Neural cell (in vitro differentiated cells): ENCODE measurements around the gene STUM. TPM values are rescaled to one million over a fixed set of nuclear protein-coding genes. Genes with fewer than 3 reads are reported as not detected.

Experiments
- H2AFZ ChIP-seq: fragments of 200-600, 300-800 bp; sonication (generic), shearing (Covaris generic); 2 replicates; pipeline ENCODE4 v1.6.0; 2014; ENCODE audit warnings: low read depth, mild to moderate bottlenecking, antibody characterized with exemption, low read length, moderate library complexity
- H3F3A ChIP-seq: fragments of 200-600 bp; shearing (Covaris generic); 2 replicates; pipeline ENCODE4 v1.6.1; 2016; ENCODE audit warnings: mild to moderate bottlenecking, moderate library complexity, mixed read lengths, antibody characterized with exemption, low read length; ENCODE audit not compliant: insufficient read depth, poor library complexity, severe bottlenecking
- H3K27ac ChIP-seq: fragments of 200-600, 300-800 bp; sonication (generic), shearing (Covaris generic); 2 replicates; pipeline ENCODE4 v1.5.1; 2014; ENCODE audit warnings: mild to moderate bottlenecking, low read length, moderate library complexity
- H3K27me3 ChIP-seq: fragments of 300-800, 200-600 bp; sonication (generic), shearing (Covaris generic); 2 replicates; pipeline ENCODE4 v1.6.0; 2014; ENCODE audit warnings: mild to moderate bottlenecking, low read depth, low read length, moderate library complexity; ENCODE audit not compliant: insufficient read depth
- H3K36me3 ChIP-seq: fragments of 300-800, 200-600 bp; sonication (generic), shearing (Covaris generic); 2 replicates; pipeline ENCODE4 v1.5.1; 2014; ENCODE audit warnings: mild to moderate bottlenecking, antibody characterized with exemption, low read length, moderate library complexity; ENCODE audit not compliant: insufficient read depth
- H3K4me2 ChIP-seq: fragments of 300-800, 200-600 bp; sonication (generic), shearing (Covaris generic); 2 replicates; pipeline ENCODE4 v1.6.0; 2014; ENCODE audit warnings: mild to moderate bottlenecking, low read length
- H3K4me3 ChIP-seq: fragments of 300-800, 200-600 bp; sonication (generic), shearing (Covaris generic); 2 replicates; pipeline ENCODE4 v1.5.1; 2014; ENCODE audit warnings: mild to moderate bottlenecking, low read length, moderate library complexity
- H3K79me2 ChIP-seq: fragments of 200-600 bp; shearing (Covaris generic); replicated peaks from 2 replicates; pipeline ENCODE4 v1.6.0; 2014; ENCODE audit warnings: mild to moderate bottlenecking, low read length, moderate library complexity; ENCODE audit not compliant: insufficient read depth
- H3K9ac ChIP-seq: fragments of 300-800, 200-600 bp; sonication (generic), shearing (Covaris generic); 2 replicates; pipeline ENCODE4 v1.6.1; 2016; ENCODE audit warnings: mild to moderate bottlenecking, low read length, mixed read lengths
- H3K9me2 ChIP-seq: fragments of 200-600 bp; shearing (Covaris generic); 2 replicates; pipeline ENCODE4 v1.6.1; 2016; ENCODE audit warnings: mild to moderate bottlenecking, low read length, mixed read lengths; ENCODE audit not compliant: insufficient read depth
- H3K9me3 ChIP-seq: fragments of 200-600, 300-800 bp; sonication (generic), shearing (Covaris generic); 2 replicates; pipeline ENCODE4 v1.6.1; 2016; ENCODE audit warnings: mild to moderate bottlenecking, mixed run types, low read length, moderate library complexity, mixed read lengths
- H4K20me1 ChIP-seq: fragments of 200-600 bp; shearing (Covaris generic); 2 replicates; pipeline ENCODE4 v1.6.1; 2016; ENCODE audit warnings: mild to moderate bottlenecking, mixed run types; ENCODE audit not compliant: insufficient read depth
- EP300 ChIP-seq: fragments of 450-650 bp; conservative IDR thresholded peaks from 2 replicates; pipeline ENCODE4 v1.6.1; 2014; ENCODE audit warnings: antibody characterized with exemption, mild to moderate bottlenecking, moderate library complexity; ENCODE audit not compliant: poor library complexity, severe bottlenecking
- EZH2 ChIP-seq: fragments of 200-600, 300-800 bp; shearing (Covaris generic), sonication (generic); IDR thresholded peaks from 2 replicates; pipeline ENCODE4 v1.6.1; 2014; ENCODE audit warnings: antibody characterized with exemption, low read length, borderline replicate concordance, mild to moderate bottlenecking; ENCODE audit not compliant: insufficient read depth, poor library complexity, severe bottlenecking
- MXI1 ChIP-seq: fragments of 450-650 bp; conservative IDR thresholded peaks from 2 replicates; pipeline ENCODE4 v1.6.1; 2014; ENCODE audit warnings: antibody characterized with exemption, mild to moderate bottlenecking; ENCODE audit not compliant: poor library complexity, severe bottlenecking
- POLR2AphosphoS5 ChIP-seq: IDR thresholded peaks from 2 replicates; pipeline ENCODE4 v1.6.1; 2012
- RAD21 ChIP-seq: fragments of 450-650 bp; conservative IDR thresholded peaks from 2 replicates; pipeline ENCODE4 v1.6.1; 2014; ENCODE audit warnings: antibody characterized with exemption, mild to moderate bottlenecking, moderate library complexity
- SMC3 ChIP-seq: fragments of 450-650 bp; conservative IDR thresholded peaks from 2 replicates; pipeline ENCODE4 v1.6.1; 2014; ENCODE audit warnings: antibody characterized with exemption, mild to moderate bottlenecking, moderate library complexity; ENCODE audit not compliant: poor library complexity
- TAF1 ChIP-seq: IDR thresholded peaks from 2 replicates; pipeline ENCODE4 v1.6.1; 2012; ENCODE audit warnings: low read depth
- polyA plus RNA-seq: library from polyadenylated mRNA; depleted of rRNA; stranded (reverse); fragments of >200 nt; gene quantifications from 2 replicates; pipeline ENCODE4 v1.2.3, GENCODE V29; 2014
- TF ChIP-seq, protein P1 (sequence below): fragments of 450-650 bp; IDR thresholded peaks from 2 replicates; pipeline ENCODE4 v1.5.1; 2014; ENCODE audit warnings: antibody characterized with exemption, mild to moderate bottlenecking, moderate library complexity; ENCODE audit not compliant: poor library complexity, severe bottlenecking
- TF ChIP-seq, protein P2 (sequence below): IDR thresholded peaks from 2 replicates; pipeline ENCODE4 v1.6.1; 2012; ENCODE audit warnings: borderline replicate concordance

STUM gene
- polyA plus RNA-seq, 1 donor from 2014 or later = 0.52 TPM

DNA sequence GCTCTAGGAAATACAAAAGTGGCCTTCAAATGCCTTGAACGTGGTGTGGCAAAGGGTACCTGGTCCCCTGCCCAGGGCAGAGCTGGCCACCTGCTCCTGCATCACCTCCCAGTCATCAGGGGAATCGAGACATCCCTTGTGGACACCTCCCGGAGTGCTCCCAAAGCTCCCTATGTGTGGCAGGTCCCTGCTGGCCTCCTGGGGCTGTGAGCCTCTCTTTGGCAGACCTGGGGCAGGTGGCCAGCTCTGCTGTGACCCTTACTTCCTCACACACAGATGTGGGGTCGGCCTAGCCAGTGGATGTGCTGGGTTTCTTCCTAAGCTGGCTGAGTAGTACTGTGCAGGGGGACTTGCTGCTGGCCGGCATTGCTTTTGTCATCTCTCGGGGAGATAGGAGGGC lies 104.0 kb downstream of the STUM start:
- no peak overlapping the region for H3K27ac ChIP-seq
- H3K4me2 ChIP-seq = no peak overlapping the region
- no peak overlapping the region for H2AFZ ChIP-seq

DNA sequence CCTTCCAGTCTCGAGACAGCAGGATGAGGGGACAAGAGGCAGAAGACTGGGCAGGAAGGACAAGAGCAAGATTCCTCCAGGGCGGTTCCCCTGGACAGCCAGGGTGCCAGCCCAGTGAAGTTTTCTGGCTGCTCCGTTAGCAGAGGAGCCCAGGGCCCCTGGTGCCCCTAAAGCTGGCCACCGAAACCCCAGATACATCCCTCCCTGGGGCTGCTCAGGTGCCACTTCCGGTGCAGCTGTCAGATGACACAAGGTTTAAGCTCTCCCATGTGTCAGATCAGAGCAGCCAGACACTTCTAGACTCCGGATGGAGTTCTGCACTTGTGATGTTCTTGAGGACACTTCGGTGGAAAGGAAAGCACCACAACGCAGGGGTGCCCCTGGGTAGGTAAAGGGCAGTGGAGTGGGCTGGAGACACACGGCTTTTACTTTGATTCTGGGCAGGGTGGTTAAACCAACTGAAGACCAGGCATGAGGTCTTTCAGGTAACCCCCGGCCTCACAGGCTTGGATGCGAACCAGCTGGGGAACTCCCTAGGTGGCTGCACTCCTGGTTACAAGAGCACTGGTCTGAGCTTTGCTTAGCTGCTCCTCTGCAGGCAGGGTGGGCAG lies 104.9 kb downstream of the STUM start:
- Histone ChIP-seq H3K27me3 (no peaks in the 10 kb centered on the region), H3K9me2 (no peaks in the 10 kb centered on the region), H4K20me1 (no peaks in the 10 kb centered on the region), H3K36me3 (no peaks in the 10 kb centered on the region), H3K79me2 (no peaks in the 10 kb centered on the region), H3F3A (no peaks in the 10 kb centered on the region), H3K9me3 (no peaks in the 10 kb centered on the region), H3K9ac (no peak overlapping the region), H3K4me3 (no peak overlapping the region), H3K27ac (no peak overlapping the region), H3K4me2 (no peak overlapping the region), H2AFZ (no peak overlapping the region)
- no peak for TF ChIP-seq EZH2
- TF ChIP-seq MXI1 = no peak
- TF ChIP-seq, protein P1, sequence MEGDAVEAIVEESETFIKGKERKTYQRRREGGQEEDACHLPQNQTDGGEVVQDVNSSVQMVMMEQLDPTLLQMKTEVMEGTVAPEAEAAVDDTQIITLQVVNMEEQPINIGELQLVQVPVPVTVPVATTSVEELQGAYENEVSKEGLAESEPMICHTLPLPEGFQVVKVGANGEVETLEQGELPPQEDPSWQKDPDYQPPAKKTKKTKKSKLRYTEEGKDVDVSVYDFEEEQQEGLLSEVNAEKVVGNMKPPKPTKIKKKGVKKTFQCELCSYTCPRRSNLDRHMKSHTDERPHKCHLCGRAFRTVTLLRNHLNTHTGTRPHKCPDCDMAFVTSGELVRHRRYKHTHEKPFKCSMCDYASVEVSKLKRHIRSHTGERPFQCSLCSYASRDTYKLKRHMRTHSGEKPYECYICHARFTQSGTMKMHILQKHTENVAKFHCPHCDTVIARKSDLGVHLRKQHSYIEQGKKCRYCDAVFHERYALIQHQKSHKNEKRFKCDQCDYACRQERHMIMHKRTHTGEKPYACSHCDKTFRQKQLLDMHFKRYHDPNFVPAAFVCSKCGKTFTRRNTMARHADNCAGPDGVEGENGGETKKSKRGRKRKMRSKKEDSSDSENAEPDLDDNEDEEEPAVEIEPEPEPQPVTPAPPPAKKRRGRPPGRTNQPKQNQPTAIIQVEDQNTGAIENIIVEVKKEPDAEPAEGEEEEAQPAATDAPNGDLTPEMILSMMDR = no peak
- no peak for TF ChIP-seq SMC3

More for the DNA sequence above, 104.0 kb downstream of the STUM start:
- TF ChIP-seq, protein P2, sequence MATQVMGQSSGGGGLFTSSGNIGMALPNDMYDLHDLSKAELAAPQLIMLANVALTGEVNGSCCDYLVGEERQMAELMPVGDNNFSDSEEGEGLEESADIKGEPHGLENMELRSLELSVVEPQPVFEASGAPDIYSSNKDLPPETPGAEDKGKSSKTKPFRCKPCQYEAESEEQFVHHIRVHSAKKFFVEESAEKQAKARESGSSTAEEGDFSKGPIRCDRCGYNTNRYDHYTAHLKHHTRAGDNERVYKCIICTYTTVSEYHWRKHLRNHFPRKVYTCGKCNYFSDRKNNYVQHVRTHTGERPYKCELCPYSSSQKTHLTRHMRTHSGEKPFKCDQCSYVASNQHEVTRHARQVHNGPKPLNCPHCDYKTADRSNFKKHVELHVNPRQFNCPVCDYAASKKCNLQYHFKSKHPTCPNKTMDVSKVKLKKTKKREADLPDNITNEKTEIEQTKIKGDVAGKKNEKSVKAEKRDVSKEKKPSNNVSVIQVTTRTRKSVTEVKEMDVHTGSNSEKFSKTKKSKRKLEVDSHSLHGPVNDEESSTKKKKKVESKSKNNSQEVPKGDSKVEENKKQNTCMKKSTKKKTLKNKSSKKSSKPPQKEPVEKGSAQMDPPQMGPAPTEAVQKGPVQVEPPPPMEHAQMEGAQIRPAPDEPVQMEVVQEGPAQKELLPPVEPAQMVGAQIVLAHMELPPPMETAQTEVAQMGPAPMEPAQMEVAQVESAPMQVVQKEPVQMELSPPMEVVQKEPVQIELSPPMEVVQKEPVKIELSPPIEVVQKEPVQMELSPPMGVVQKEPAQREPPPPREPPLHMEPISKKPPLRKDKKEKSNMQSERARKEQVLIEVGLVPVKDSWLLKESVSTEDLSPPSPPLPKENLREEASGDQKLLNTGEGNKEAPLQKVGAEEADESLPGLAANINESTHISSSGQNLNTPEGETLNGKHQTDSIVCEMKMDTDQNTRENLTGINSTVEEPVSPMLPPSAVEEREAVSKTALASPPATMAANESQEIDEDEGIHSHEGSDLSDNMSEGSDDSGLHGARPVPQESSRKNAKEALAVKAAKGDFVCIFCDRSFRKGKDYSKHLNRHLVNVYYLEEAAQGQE = no peak
- no peak for TF ChIP-seq EP300
- TF ChIP-seq EZH2 = no peak
- TF ChIP-seq MXI1 = no peak
- no peak for TF ChIP-seq POLR2AphosphoS5
- TF ChIP-seq SMC3 = no peak
- TF ChIP-seq, protein P1 = no peak
- no peak for TF ChIP-seq RAD21
- no peak for TF ChIP-seq TAF1
- Histone ChIP-seq H3K9me3 (no peaks in the 10 kb centered on the region), H3K4me3 (no peak overlapping the region), H3K9me2 (no peaks in the 10 kb centered on the region), H3K79me2 (no peaks in the 10 kb centered on the region), H3K27me3 (no peaks in the 10 kb centered on the region), H4K20me1 (no peaks in the 10 kb centered on the region), H3K9ac (no peak overlapping the region), H3K36me3 (no peaks in the 10 kb centered on the region), H3F3A (no peaks in the 10 kb centered on the region)
